Daoy (cell line): ENCODE data around the gene COBLL1. TPM values are rescaled to one million over a fixed set of nuclear protein-coding genes. Genes with fewer than 3 reads are reported as not detected.
"Not testable (repeated sequence)": the region's sequence is repeated elsewhere in the genome, so short reads cannot be mapped to it uniquely, and the experiment has no call there.

Experiments used
- DNase-seq: peaks from one replicate; pipeline ENCODE4 v3.0.0-alpha.2; 2015; ENCODE audit warnings: low read depth
- total RNA-seq: library from RNA; depleted of rRNA; stranded (reverse); fragments of >200 nt; shearing (Covaris generic); gene quantifications from 2 replicates; pipeline ENCODE4 v1.2.3, GENCODE V29; 2014; rRNA removed

The COBLL1 gene
- total RNA-seq = 4.6 and 6.7 TPM in 2 replicates

GRCh38 chr2:164841719-164842623 lies at the start of gene COBLL1:
Gene COBLL1 (minus strand): TSS chr2:164841823. CDS start chr2:164841196, 627 bp downstream.
- DNase-seq = peak; percentile 80

- no peak for DNase-seq
Measured at GRCh38 chr2:164890544-164890943, 48.9 kb upstream of the COBLL1 start.

GRCh38 chr2:164888592-164888991 lies 47.0 kb upstream of the COBLL1 start:
- DNase-seq = no peak

GRCh38 chr2:164887434-164888144 lies 46.0 kb upstream of the COBLL1 start:
- no peak for DNase-seq

- no peak for DNase-seq
Measured at GRCh38 chr2:164882276-164882675, 40.7 kb upstream of the COBLL1 start.

- no peak for DNase-seq
Measured at GRCh38 chr2:164881524-164881923, 39.9 kb upstream of the COBLL1 start.

GRCh38 chr2:164879901-164880535 lies 38.4 kb upstream of the COBLL1 start:
- no peak for DNase-seq

- no peak for DNase-seq
Measured at GRCh38 chr2:164877927-164878326, 36.3 kb upstream of the COBLL1 start.

GRCh38 chr2:164877169-164877568 lies 35.5 kb upstream of the COBLL1 start:
- no peak for DNase-seq

GRCh38 chr2:164875334-164876205 lies 33.9 kb upstream of the COBLL1 start:
- no peak for DNase-seq

GRCh38 chr2:164873210-164873908 lies 31.7 kb upstream of the COBLL1 start:
- DNase-seq = no peak

GRCh38 chr2:164871404-164871803 lies 29.8 kb upstream of the COBLL1 start:
- DNase-seq = no peak

- no peak for DNase-seq
Measured at GRCh38 chr2:164869420-164869772, 27.8 kb upstream of the COBLL1 start.

GRCh38 chr2:164868563-164869419 lies 27.2 kb upstream of the COBLL1 start:
- no peak for DNase-seq

- DNase-seq = no peak
Measured at GRCh38 chr2:164867779-164868397, 26.3 kb upstream of the COBLL1 start.

- not testable (repeated sequence) for DNase-seq
Measured at GRCh38 chr2:164866381-164866780, 24.8 kb upstream of the COBLL1 start.

GRCh38 chr2:164860694-164861042 lies 19.0 kb upstream of the COBLL1 start:
- no peak for DNase-seq

GRCh38 chr2:164859906-164860693 lies 18.5 kb upstream of the COBLL1 start:
- DNase-seq = not testable (repeated sequence)
